Tibial nerve (tissue), 4 donors: ENCODE results near the gene CLTCL1. TPM values are rescaled to one million over a fixed set of nuclear protein-coding genes. Genes with fewer than 3 reads are reported as not detected.

Source experiments
- DNase-seq, 2 donors: peaks; one replicate each; pipeline ENCODE4 v3.0.0-alpha.2; 2019; ENCODE audit warnings: low spot score in 2 of 2
- H3K27ac ChIP-seq, 4 donors: fragments of 200-600 bp; sonication (generic) in 3 of 4; one replicate each; pipeline ENCODE4 v1.5.1; 2017 to 2019; ENCODE audit warnings: mild to moderate bottlenecking in 1 of 4
- H3K27me3 ChIP-seq, 2 donors: fragments of 200-600 bp; sonication (generic) in 1 of 2; one replicate each; pipeline versions ENCODE4 v1.5.1 to v1.6.0; 2017 to 2019
- H3K36me3 ChIP-seq, 3 donors: fragments of 200-600 bp; sonication (generic); one replicate each; pipeline ENCODE4 v1.5.1; 2018 to 2019
- H3K4me1 ChIP-seq, 4 donors: fragments of 200-600 bp; sonication (generic) in 3 of 4; one replicate each; pipeline ENCODE4 v1.5.1; 2017 to 2019
- H3K4me3 ChIP-seq, 4 donors: fragments of 200-600 bp; sonication (generic) in 3 of 4; one replicate each; pipeline ENCODE4 v1.5.1; 2017 to 2019; ENCODE audit warnings: mild to moderate bottlenecking in 1 of 4, moderate library complexity in 1 of 4
- H3K9me3 ChIP-seq, 4 donors: fragments of 200-600 bp; sonication (generic) in 3 of 4; one replicate each; pipeline ENCODE4 v1.5.1; 2017 to 2019
- EP300 ChIP-seq, 2 donors: sonication (generic); formaldehyde crosslinking; IDR thresholded peaks; one replicate each; pipeline ENCODE4 v1.6.1; 2017; ENCODE audit warnings: antibody characterized with exemption in 2 of 2, mild to moderate bottlenecking in 1 of 2
- POLR2A ChIP-seq, 2 donors: fragments of 450-650 bp; IDR thresholded peaks; one replicate each; pipeline ENCODE4 v1.6.1; 2017; ENCODE audit warnings: antibody characterized with exemption in 2 of 2, mild to moderate bottlenecking in 2 of 2, moderate library complexity in 2 of 2
- WGBS, 2 donors: methylation state at CpG; one replicate each; pipeline ENCODE4 v1.1.5; 2018; 5-methylcytosine and 5-hydroxymethylcytosine counted together
- total RNA-seq, 4 donors: library from RNA; depleted of rRNA; stranded (reverse); fragments of >200 nt; gene quantifications; one replicate each; pipeline ENCODE4 v1.1.0, GENCODE V29; 2016
- TF ChIP-seq, protein P1 (sequence below), 5 experiments: fragments of 200-600 bp in 3 of 5; fragments of 450-650 bp in 2 of 5; sonication (generic) in 3 of 5; IDR thresholded peaks; one replicate each; pipeline ENCODE4 v1.5.1; 2016 to 2019; ENCODE audit warnings: antibody characterized with exemption in 5 of 5, mild to moderate bottlenecking in 3 of 5, moderate library complexity in 2 of 5

The CLTCL1 gene
- total RNA-seq, 4 donors from 2014 or later = 22.6 to 35.9 (median 26.8) TPM

DNA sequence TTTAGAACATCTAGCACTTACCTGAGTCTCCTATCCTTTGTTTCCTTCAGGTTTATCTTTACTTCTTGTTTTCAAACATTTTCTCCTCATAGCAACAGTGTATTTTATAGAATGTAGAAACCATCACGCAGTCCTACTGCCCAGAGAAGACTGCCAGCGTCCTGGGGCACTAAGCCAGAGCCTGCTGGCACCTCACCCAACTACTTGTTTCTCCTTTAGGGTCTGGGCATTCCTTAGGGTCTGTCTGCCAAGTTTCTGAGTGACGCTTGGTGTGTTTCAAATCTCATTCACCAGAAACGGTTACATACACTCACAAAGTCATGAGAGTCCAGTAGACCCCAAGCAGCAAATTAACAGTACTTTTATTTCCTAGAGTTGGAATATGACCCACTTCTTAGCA is 63.3 kb downstream of the CLTCL1 start:
- Histone ChIP-seq H3K4me3 (no peak overlapping the region), H3K27me3 (no peaks in the 10 kb centered on the region), H3K36me3 (peaks cover 0 to 83% (median 2%) of the 10 kb centered on the region in 3 donors), H3K4me1 (no peaks in the 10 kb centered on the region), H3K27ac (no peak overlapping the region), H3K9me3 (no peaks in the 10 kb centered on the region)
- no peak for DNase-seq
- WGBS, 2 donors = 83 to 84% methylated on average over 4 of the region's 4 CpGs
- TF ChIP-seq POLR2A (IDR thresholded peaks at IDR 0.05) = no peak

DNA sequence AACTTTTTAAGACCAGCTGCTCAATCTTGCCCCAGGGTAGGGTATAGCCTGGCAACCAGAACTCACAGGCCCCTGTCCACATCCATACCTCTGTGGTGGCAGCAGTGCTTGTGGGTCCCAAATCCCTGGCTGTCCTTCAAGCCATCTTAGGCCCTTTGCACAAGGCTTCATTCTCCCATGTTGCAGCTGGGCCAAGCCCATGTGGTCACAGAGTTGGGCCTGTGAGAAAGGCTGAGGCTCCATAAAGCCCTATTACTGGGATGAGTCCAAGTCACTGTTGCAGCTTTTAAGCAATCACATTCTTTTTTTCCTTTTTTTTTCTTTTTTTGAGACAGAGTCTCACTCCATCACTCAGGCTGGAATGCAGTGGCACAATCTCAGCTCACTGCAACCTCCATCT is 65.1 kb downstream of the CLTCL1 start:
- Histone ChIP-seq H3K27ac (no peak overlapping the region), H3K4me3 (no peak overlapping the region), H3K9me3 (no peaks in the 10 kb centered on the region), H3K4me1 (no peaks in the 10 kb centered on the region), H3K27me3 (no peaks in the 10 kb centered on the region), H3K36me3 (peaks cover 0 to 86% (median 0%) of the 10 kb centered on the region in 3 donors)
- TF ChIP-seq, protein P1, sequence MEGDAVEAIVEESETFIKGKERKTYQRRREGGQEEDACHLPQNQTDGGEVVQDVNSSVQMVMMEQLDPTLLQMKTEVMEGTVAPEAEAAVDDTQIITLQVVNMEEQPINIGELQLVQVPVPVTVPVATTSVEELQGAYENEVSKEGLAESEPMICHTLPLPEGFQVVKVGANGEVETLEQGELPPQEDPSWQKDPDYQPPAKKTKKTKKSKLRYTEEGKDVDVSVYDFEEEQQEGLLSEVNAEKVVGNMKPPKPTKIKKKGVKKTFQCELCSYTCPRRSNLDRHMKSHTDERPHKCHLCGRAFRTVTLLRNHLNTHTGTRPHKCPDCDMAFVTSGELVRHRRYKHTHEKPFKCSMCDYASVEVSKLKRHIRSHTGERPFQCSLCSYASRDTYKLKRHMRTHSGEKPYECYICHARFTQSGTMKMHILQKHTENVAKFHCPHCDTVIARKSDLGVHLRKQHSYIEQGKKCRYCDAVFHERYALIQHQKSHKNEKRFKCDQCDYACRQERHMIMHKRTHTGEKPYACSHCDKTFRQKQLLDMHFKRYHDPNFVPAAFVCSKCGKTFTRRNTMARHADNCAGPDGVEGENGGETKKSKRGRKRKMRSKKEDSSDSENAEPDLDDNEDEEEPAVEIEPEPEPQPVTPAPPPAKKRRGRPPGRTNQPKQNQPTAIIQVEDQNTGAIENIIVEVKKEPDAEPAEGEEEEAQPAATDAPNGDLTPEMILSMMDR (IDR thresholded peaks at IDR 0.05) = no peak
- TF ChIP-seq EP300 (IDR thresholded peaks at IDR 0.05) (no peak), POLR2A (IDR thresholded peaks at IDR 0.05) (no peak)
- no peak for DNase-seq

DNA sequence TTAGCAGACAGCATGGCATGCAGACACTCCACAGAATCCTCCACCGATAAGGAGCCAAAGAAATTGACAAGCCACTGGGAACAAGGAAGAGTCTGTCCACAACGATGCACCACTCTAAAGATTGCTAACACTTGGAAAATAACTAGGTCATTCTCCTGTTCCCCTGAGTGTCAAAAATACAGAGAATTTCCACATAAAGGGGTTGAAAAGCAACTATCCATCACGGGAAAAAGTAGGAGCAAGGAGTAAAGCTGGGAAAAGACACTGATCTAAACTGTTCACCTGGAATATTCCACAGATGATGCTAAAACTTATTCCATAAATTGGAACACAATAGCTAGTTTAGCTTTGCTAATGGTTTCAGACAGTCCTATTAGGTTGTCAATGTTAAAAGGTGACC is 66.0 kb downstream of the CLTCL1 start:
- Histone ChIP-seq H3K36me3 (peaks cover 0 to 87% (median 0%) of the 10 kb centered on the region in 3 donors), H3K4me3 (no peak overlapping the region), H3K9me3 (no peaks in the 10 kb centered on the region), H3K27me3 (no peaks in the 10 kb centered on the region), H3K27ac (no peak overlapping the region), H3K4me1 (no peaks in the 10 kb centered on the region)
- TF ChIP-seq, protein P1 (IDR thresholded peaks at IDR 0.05) = no peak
- TF ChIP-seq POLR2A (IDR thresholded peaks at IDR 0.05) (no peak), EP300 (IDR thresholded peaks at IDR 0.05) (no peak)
- 77 to 88% methylated on average over 3 of the region's 3 CpGs for WGBS, 2 donors
- no peak for DNase-seq

DNA sequence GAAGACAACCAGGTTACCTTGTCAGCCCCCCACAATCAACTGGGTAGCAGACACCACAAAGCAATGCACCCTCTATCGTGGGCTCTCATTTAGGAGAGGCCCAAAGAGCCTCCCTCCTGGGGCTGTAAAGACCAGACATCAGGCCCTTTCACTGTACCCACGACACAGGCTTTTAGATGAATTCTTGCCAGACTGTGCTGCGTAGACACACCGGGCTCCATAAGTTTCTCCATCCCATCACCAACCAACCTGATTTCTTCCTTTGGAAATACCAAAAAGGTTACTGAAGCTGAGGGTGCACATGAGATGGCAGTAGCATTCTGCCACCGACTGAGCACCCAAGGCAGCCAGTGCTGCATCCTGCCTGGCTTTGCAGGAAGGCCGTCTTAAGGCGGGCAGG is 66.5 kb downstream of the CLTCL1 start:
- no peaks in the 10 kb centered on the region for H3K4me1 ChIP-seq
- H3K27ac ChIP-seq = no peak overlapping the region
- no peak overlapping the region for H3K4me3 ChIP-seq
- H3K27me3 ChIP-seq = no peaks in the 10 kb centered on the region
- TF ChIP-seq POLR2A (IDR thresholded peaks at IDR 0.05) (no peak), EP300 (IDR thresholded peaks at IDR 0.05) (no peak)
- TF ChIP-seq, protein P1 (IDR thresholded peaks at IDR 0.05) = no peak
- peaks cover 0 to 86% (median 0%) of the 10 kb centered on the region in 3 donors for H3K36me3 ChIP-seq
- no peak for DNase-seq
- no peaks in the 10 kb centered on the region for H3K9me3 ChIP-seq
- WGBS, 2 donors = 87 to 96% methylated on average over 7 of the region's 7 CpGs

DNA sequence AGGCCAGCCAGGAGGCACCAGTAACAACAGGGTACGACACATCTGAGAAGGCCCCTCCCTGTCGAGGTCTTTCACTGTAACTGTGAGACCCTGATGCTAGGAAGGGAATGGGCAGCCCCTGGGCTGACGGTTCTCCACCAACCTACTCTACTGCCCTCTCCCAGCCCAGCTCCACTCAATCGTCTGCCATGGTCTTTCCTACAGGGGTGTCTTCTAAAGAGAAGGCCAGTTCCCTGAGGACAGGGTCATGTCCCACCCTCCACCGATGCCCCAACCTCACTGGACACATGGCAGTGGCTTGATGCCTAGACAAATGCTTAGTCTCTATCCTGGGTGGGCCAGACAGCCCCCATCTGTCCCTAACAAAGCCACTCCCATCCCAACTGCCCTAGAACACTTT is 67.0 kb downstream of the CLTCL1 start:
- Histone ChIP-seq H3K4me1 (no peaks in the 10 kb centered on the region), H3K4me3 (no peak overlapping the region)
- WGBS, 2 donors = 90% methylated on average over 5 of the region's 5 CpGs

More for the DNA sequence above, 67.0 kb downstream of the CLTCL1 start:
- Histone ChIP-seq H3K27me3 (no peaks in the 10 kb centered on the region), H3K27ac (no peak overlapping the region), H3K36me3 (peaks cover 0 to 89% (median 0%) of the 10 kb centered on the region in 3 donors), H3K9me3 (no peaks in the 10 kb centered on the region)
- no peak for DNase-seq
- no peak for TF ChIP-seq POLR2A (IDR thresholded peaks at IDR 0.05)
- TF ChIP-seq, protein P1 (IDR thresholded peaks at IDR 0.05) = no peak
- TF ChIP-seq EP300 (IDR thresholded peaks at IDR 0.05) = no peak
